Neural cell (in vitro differentiated cells): ENCODE measurements around the gene PRSS57.

ENCODE experiments used
- EZH2 ChIP-seq: fragments of 200-600, 300-800 bp; shearing (Covaris generic), sonication (generic); IDR thresholded peaks from 2 replicates; pipeline ENCODE4 v1.6.1; 2014; ENCODE audit warnings: antibody characterized with exemption, low read length, borderline replicate concordance, mild to moderate bottlenecking; ENCODE audit not compliant: insufficient read depth, poor library complexity, severe bottlenecking
- MXI1 ChIP-seq: fragments of 450-650 bp; conservative IDR thresholded peaks from 2 replicates; pipeline ENCODE4 v1.6.1; 2014; ENCODE audit warnings: antibody characterized with exemption, mild to moderate bottlenecking; ENCODE audit not compliant: poor library complexity, severe bottlenecking
- POLR2AphosphoS5 ChIP-seq: IDR thresholded peaks from 2 replicates; pipeline ENCODE4 v1.6.1; 2012
- SMC3 ChIP-seq: fragments of 450-650 bp; conservative IDR thresholded peaks from 2 replicates; pipeline ENCODE4 v1.6.1; 2014; ENCODE audit warnings: antibody characterized with exemption, mild to moderate bottlenecking, moderate library complexity; ENCODE audit not compliant: poor library complexity
- TAF1 ChIP-seq: IDR thresholded peaks from 2 replicates; pipeline ENCODE4 v1.6.1; 2012; ENCODE audit warnings: low read depth
- TF ChIP-seq, protein P1 (sequence below): fragments of 450-650 bp; IDR thresholded peaks from 2 replicates; pipeline ENCODE4 v1.5.1; 2014; ENCODE audit warnings: antibody characterized with exemption, mild to moderate bottlenecking, moderate library complexity; ENCODE audit not compliant: poor library complexity, severe bottlenecking
- TF ChIP-seq, protein P2 (sequence below): IDR thresholded peaks from 2 replicates; pipeline ENCODE4 v1.6.1; 2012; ENCODE audit warnings: borderline replicate concordance

DNA sequence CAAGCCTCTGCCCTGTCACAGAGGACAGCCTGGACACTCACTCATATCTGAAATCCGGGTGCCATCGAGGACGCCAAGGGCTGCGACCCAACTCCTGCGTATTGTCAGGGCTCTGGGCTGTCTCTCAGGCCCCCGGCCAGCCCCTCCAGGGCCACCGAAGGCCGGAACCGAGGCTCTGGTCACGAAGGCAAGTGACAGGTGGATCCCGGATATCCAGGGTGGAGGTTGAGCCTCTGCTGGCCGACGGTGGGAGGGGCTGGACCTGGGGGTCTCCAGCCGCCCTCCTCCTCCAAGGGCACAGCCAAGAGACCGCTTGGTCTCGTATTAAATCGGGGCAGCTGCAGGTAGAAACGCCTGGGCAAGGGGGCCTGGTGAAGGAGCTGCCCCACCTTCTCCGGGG lies 37.6 kb downstream of the PRSS57 start:
- TF ChIP-seq, protein P1, sequence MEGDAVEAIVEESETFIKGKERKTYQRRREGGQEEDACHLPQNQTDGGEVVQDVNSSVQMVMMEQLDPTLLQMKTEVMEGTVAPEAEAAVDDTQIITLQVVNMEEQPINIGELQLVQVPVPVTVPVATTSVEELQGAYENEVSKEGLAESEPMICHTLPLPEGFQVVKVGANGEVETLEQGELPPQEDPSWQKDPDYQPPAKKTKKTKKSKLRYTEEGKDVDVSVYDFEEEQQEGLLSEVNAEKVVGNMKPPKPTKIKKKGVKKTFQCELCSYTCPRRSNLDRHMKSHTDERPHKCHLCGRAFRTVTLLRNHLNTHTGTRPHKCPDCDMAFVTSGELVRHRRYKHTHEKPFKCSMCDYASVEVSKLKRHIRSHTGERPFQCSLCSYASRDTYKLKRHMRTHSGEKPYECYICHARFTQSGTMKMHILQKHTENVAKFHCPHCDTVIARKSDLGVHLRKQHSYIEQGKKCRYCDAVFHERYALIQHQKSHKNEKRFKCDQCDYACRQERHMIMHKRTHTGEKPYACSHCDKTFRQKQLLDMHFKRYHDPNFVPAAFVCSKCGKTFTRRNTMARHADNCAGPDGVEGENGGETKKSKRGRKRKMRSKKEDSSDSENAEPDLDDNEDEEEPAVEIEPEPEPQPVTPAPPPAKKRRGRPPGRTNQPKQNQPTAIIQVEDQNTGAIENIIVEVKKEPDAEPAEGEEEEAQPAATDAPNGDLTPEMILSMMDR: no peak
- TF ChIP-seq SMC3 (no peak), TAF1 (no peak), MXI1 (no peak), POLR2AphosphoS5 (no peak), EZH2 (no peak)
- TF ChIP-seq, protein P2, sequence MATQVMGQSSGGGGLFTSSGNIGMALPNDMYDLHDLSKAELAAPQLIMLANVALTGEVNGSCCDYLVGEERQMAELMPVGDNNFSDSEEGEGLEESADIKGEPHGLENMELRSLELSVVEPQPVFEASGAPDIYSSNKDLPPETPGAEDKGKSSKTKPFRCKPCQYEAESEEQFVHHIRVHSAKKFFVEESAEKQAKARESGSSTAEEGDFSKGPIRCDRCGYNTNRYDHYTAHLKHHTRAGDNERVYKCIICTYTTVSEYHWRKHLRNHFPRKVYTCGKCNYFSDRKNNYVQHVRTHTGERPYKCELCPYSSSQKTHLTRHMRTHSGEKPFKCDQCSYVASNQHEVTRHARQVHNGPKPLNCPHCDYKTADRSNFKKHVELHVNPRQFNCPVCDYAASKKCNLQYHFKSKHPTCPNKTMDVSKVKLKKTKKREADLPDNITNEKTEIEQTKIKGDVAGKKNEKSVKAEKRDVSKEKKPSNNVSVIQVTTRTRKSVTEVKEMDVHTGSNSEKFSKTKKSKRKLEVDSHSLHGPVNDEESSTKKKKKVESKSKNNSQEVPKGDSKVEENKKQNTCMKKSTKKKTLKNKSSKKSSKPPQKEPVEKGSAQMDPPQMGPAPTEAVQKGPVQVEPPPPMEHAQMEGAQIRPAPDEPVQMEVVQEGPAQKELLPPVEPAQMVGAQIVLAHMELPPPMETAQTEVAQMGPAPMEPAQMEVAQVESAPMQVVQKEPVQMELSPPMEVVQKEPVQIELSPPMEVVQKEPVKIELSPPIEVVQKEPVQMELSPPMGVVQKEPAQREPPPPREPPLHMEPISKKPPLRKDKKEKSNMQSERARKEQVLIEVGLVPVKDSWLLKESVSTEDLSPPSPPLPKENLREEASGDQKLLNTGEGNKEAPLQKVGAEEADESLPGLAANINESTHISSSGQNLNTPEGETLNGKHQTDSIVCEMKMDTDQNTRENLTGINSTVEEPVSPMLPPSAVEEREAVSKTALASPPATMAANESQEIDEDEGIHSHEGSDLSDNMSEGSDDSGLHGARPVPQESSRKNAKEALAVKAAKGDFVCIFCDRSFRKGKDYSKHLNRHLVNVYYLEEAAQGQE: no peak
